ENCODE measurements around the gene EPHB2. TPM values are rescaled to one million over a fixed set of nuclear protein-coding genes. Genes with fewer than 3 reads are reported as not detected.

Gene EPHB2
- total RNA-seq, 2 experiments from 2014 or later, result 0.08 TPM; not detected in 1

DNA sequence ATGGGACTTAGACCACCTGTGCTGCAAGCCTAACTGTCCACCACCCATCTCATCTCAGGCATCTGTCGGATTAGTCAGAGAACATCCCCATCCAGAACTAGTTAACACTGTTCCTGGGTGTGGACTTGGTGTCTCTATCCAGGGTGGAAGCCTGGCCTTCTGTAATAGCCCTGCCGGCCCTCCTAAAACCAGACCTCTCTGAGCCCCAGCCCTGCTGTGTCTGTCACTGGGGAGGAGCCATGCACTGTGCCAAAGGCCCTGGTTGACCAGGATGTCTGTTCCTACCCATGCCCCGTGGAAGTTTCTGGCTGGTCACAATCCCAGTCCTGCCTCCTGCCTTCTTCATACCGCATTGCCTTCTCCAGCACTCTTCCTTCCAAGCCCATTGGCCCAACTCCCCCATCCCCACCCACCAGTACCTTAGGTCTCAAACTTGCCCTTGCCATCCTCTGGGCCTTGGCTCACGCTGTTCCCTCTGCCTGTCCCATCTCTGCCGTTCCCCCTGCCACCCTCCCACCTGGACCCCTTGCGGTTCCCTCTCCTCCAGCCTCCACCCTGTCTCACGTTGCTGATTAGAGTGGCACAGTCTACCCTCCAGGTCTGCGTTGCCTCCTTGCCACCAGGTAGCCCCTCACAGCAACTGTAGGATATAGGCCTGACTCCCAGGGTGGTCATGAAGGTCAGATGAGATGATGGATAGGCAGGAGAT, 105.6 kb downstream of the EPHB2 start:
- TF ChIP-seq, protein P1, sequence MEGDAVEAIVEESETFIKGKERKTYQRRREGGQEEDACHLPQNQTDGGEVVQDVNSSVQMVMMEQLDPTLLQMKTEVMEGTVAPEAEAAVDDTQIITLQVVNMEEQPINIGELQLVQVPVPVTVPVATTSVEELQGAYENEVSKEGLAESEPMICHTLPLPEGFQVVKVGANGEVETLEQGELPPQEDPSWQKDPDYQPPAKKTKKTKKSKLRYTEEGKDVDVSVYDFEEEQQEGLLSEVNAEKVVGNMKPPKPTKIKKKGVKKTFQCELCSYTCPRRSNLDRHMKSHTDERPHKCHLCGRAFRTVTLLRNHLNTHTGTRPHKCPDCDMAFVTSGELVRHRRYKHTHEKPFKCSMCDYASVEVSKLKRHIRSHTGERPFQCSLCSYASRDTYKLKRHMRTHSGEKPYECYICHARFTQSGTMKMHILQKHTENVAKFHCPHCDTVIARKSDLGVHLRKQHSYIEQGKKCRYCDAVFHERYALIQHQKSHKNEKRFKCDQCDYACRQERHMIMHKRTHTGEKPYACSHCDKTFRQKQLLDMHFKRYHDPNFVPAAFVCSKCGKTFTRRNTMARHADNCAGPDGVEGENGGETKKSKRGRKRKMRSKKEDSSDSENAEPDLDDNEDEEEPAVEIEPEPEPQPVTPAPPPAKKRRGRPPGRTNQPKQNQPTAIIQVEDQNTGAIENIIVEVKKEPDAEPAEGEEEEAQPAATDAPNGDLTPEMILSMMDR (IDR thresholded peaks at IDR 0.05), result no peak
- intact Hi-C loops (cut with DNase I, micrococcal nuclease), result no loop called here
- ChIA-PET POLR2A (no interaction called here), CTCF (no interaction called here)
- no peak overlapping the region for H3K27ac Mint-ChIP-seq
- Histone ChIP-seq H3K27me3 (ENCODE audit: control insufficient read depth in 1 of 2, insufficient read depth in 2 of 2, low read length in 2 of 2) (no peaks in the 10 kb centered on the region), H3K4me1 (ENCODE audit: insufficient read depth, low read length) (no peaks in the 10 kb centered on the region), H3K4me3 (ENCODE audit: low read length) (no peak overlapping the region), H3K9me3 (ENCODE audit: control insufficient read depth in 1 of 2, insufficient read depth in 1 of 2, low read length in 2 of 2) (no peaks in the 10 kb centered on the region), H3K27ac (ENCODE audit: low read depth in 1 of 2, low read length in 2 of 2) (no peak overlapping the region), H3K36me3 (ENCODE audit: insufficient read depth, low read length) (no peaks in the 10 kb centered on the region)
- DNase-seq (no peak), ATAC-seq (ENCODE audit: poor library complexity) (no peak)
- no peaks in the 10 kb centered on the region for H3K27me3 Mint-ChIP-seq
- H3K9me3 Mint-ChIP-seq, result no peaks in the 10 kb centered on the region
- H3K36me3 Mint-ChIP-seq (ENCODE audit: low read depth), result no peaks in the 10 kb centered on the region
- no peaks in the 10 kb centered on the region for H3K4me1 Mint-ChIP-seq (ENCODE audit: low read depth)
- no peak overlapping the region for H3K4me3 Mint-ChIP-seq

DNA sequence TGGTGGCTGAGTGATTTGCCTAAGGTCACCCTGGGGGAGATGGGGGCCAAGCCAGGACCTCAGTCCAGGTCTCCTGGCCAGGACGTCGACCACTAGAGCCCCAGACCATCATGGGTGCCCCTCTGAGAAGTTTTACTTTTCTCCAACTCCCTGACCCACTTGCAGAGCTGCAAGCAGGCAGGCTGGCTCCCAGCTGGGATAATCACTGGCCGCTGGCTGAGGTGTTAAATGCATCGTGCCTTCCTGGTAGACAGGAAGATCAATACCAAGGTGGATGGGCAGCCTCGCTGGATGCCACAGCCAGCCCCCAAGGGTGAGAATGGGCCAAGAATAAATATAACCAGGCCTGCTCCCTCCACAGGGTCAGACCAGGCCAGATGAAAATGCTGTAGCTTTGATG, 106.2 kb downstream of the EPHB2 start:
- intact Hi-C loops (cut with DNase I, micrococcal nuclease), result no loop called here
- ChIA-PET CTCF (no interaction called here), POLR2A (no interaction called here)
- Histone ChIP-seq H3K27me3 (ENCODE audit: control insufficient read depth in 1 of 2, insufficient read depth in 2 of 2, low read length in 2 of 2) (no peaks in the 10 kb centered on the region), H3K4me1 (ENCODE audit: insufficient read depth, low read length) (no peaks in the 10 kb centered on the region), H3K27ac (ENCODE audit: low read depth in 1 of 2, low read length in 2 of 2) (no peak overlapping the region), H3K4me3 (ENCODE audit: low read length) (no peak overlapping the region), H3K9me3 (ENCODE audit: control insufficient read depth in 1 of 2, insufficient read depth in 1 of 2, low read length in 2 of 2) (no peaks in the 10 kb centered on the region), H3K36me3 (ENCODE audit: insufficient read depth, low read length) (no peaks in the 10 kb centered on the region)
- no peaks in the 10 kb centered on the region for H3K4me1 Mint-ChIP-seq (ENCODE audit: low read depth)
- H3K36me3 Mint-ChIP-seq (ENCODE audit: low read depth), result no peaks in the 10 kb centered on the region
- TF ChIP-seq, protein P1 (IDR thresholded peaks at IDR 0.05), result no peak
- no peaks in the 10 kb centered on the region for H3K27me3 Mint-ChIP-seq
- no peaks in the 10 kb centered on the region for H3K9me3 Mint-ChIP-seq
- H3K4me3 Mint-ChIP-seq, result no peak overlapping the region
- ATAC-seq (ENCODE audit: poor library complexity) (no peak), DNase-seq (no peak)
- H3K27ac Mint-ChIP-seq, result no peak overlapping the region

DNA sequence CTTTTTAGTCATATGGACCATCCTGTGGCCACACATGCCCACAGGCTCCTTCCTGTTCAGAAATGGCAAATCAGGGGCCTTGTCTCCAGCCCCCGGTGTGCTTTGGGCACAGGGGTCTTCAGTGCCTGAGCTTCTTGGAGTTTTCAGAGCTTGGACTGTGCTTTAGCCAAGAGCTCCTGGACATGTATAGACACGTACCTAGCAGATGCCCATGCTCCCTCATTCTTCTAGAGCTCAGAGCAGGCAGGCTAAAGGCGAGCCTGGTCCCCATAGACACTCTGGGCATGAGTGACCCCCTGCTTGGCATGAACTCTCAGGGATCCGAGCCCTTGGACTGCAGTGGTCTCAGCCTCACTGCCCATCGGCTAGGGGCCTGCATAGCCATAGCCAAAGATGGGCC, 106.8 kb downstream of the EPHB2 start:
- H3K36me3 Mint-ChIP-seq (ENCODE audit: low read depth), result no peaks in the 10 kb centered on the region
- no peaks in the 10 kb centered on the region for H3K4me1 Mint-ChIP-seq (ENCODE audit: low read depth)
- H3K27ac Mint-ChIP-seq, result no peak overlapping the region
- no peaks in the 10 kb centered on the region for H3K36me3 ChIP-seq (ENCODE audit: insufficient read depth, low read length)
- no peaks in the 10 kb centered on the region for H3K27me3 ChIP-seq (ENCODE audit: control insufficient read depth in 1 of 2, insufficient read depth in 2 of 2, low read length in 2 of 2)
- POLR2A ChIA-PET, result no interaction called here
- H3K27me3 Mint-ChIP-seq, result no peaks in the 10 kb centered on the region
- no peak for DNase-seq
- no peak overlapping the region for H3K4me3 Mint-ChIP-seq
- H3K4me3 ChIP-seq (ENCODE audit: low read length), result no peak overlapping the region
- intact Hi-C loops (cut with DNase I, micrococcal nuclease), result no loop called here
- no peaks in the 10 kb centered on the region for H3K4me1 ChIP-seq (ENCODE audit: insufficient read depth, low read length)
- TF ChIP-seq, protein P1 (IDR thresholded peaks at IDR 0.05), result no peak
- H3K27ac ChIP-seq (ENCODE audit: low read depth in 1 of 2, low read length in 2 of 2), result no peak overlapping the region
- no peak for ATAC-seq (ENCODE audit: poor library complexity)
- H3K9me3 Mint-ChIP-seq, result no peaks in the 10 kb centered on the region
- CTCF ChIA-PET, result no interaction called here
- H3K9me3 ChIP-seq (ENCODE audit: control insufficient read depth in 1 of 2, insufficient read depth in 1 of 2, low read length in 2 of 2), result no peaks in the 10 kb centered on the region
